Activated CD8-positive, alpha-beta memory T cell treated with anti-CD3 and anti-CD28 coated beads, Interleukin-2, amount 50 U/mL, for 24 hours (primary cell): ENCODE measurements around the gene CDKN2B.
"Not testable (repeated sequence)": the region's sequence is repeated elsewhere in the genome, so short reads cannot be mapped to it uniquely, and the experiment has no call there.

Source experiments
- DNase-seq: peaks from one replicate; pipeline ENCODE4 v3.0.0-alpha.2; 2020; ENCODE audit errors: extremely low read depth

CDKN2B gene

GRCh38 chr9:22008717-22009505 lies at the start of gene CDKN2B:
Gene CDKN2B (minus strand): TSS chr9:22009305. CDS start chr9:22008953, 352 bp downstream.
- DNase-seq, result no peak

DNA sequence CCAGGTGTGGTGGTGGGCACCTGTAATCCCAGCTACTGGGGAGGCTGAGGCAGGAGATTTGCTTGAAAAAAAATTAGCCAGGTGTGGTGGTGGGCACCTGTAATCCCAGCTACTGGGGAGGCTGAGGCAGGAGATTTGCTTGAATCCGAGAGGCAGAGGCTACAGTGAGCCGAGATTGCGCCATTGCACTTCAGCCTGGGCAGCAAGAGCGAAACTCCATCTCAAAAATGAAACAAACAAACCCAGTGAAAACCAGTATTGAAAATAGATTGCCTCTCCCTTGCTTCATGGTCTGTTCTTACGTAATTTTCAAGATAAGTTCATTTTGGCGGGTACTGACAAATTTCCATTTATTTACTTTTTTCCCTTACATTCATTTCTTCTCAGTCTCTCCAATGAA lies 48.9 kb upstream of the CDKN2B start:
- not testable (repeated sequence) for DNase-seq

DNA sequence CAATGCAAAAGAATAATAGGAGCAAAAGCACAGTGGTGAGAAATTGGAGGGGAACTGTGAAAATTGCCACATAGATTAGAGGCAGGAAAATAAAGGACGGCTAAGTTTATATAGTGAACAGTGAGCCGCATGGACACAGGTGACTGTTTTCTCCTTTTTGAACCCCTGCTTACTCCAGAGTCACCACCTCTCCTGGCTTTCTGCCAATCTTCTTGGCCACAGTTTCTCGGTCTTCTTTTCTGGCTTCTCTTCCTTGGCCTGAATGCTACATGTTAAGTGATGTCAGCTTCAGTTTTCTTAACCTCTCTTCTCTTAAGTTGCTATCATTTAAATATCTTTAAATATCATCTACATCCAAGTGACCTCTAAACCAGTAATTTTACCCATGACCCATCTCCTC lies 47.3 kb upstream of the CDKN2B start:
- no peak for DNase-seq

DNA sequence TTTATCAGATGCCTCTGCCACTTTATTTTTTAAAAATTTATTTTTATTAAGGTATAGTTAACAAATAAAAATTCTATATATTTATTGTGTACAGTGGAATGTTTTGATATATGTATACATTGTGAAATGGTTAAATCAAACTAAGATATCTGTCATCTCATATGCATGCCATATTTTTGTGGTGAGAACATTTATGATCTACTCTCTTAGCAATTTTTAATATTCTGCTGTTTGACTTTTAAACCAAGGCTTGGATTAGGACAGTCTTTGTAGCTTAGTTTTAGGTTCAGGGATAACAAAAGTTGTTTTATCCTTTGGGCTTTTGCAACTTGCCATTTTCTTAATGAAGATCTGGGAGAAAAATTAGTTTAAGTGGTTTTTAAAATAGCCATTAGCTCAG lies 46.0 kb upstream of the CDKN2B start:
- no peak for DNase-seq

DNA sequence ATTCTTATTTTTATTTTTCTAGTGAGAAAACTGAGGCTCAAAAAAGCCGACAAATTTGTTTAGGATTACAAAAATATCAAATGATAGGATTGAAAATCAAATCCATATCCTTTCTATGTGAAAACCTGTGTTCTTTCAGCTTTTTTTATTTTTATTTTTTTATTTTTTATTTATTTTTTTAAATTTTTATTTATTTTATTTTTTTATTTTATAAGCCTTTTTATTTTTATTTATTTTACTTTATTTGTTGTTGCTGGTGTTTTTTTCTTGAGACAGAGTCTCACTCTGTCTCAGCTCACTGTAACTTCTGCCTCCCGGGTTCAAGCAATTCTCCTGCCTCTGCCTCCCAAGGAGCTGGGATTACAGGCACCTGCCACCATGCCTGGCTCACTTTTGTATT lies 45.4 kb upstream of the CDKN2B start:
- DNase-seq, result no peak

DNA sequence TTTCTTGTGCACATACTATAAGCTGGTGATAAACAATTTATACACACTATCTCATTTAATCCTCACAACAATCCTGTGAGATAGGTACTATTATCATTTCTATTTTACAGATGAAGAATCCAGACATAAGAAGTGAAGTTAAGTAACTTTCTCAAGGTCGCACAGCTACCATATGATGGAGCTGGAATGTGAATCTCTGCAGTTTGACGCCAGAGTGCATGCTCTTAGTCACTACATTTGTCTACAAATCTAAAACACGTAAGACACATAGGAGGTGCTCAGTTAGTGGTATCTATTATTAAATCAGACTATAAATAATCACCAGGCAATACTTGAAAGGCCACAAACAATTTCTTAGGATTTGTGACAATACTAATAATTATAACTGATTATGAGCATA lies 45.0 kb upstream of the CDKN2B start:
- no peak for DNase-seq

DNA sequence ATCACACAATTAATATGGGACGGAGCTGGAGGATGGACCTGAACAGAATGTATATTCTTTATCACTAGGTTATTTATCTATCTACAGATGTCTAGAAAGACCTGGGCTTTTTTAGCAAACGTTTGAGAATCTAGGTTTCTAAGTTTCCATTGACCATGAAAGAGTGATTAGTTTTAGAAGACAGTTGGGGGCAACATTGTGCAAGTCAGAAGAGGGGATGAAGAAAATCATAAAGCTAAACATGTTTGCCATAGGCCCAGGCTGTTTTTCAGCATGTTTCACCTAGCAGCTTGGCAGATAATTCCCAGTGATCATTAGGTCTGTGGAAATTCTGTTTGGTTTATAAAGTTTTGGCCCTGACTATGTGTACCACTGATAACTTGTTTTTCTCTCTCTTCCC lies 44.1 kb upstream of the CDKN2B start:
- DNase-seq, result no peak

- peak; percentile 12 for DNase-seq
These were observed 43.4 kb upstream of the CDKN2B start for GRCh38 chr9:22052376-22052945.

DNA sequence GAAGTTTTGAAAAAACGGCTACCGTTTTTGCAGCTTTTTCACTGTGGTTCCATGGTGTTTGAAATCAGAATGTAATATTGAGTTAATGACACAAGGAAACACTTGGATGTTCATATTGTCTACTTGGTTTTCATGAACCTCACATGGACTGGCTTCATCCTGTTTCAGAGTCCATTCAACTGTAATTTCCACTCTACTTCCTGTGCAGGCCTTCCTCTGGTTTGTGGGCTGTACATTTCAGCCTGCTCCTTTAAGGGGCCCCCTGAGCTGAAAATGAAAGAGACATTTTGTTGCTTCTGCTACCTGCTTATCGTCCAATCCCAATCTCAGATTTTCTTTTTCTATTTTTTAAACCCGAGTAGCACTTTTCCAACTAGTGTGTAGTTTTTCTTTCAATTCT lies 41.8 kb upstream of the CDKN2B start:
- no peak for DNase-seq

GRCh38 chr9:22049411-22049810 lies 40.3 kb upstream of the CDKN2B start:
- no peak for DNase-seq

DNA sequence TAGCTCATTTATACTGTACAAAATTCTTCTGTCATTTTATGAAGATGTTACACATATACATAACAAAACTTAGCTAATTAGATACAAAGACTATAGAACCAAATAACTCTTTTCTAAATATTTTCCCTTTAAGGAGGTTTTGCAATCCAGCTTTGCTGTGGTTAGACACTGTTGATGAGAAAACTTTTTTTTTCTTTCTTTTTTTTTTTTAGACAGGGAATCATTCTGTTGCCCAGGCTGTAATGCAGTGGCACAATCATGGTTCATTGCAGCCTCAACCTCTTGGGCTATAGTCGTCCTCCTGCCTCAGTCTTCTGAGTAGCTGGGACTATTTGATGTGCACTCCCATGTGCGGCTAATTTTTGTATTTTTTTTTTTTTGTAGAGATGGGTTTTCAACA lies 38.5 kb upstream of the CDKN2B start:
- no peak for DNase-seq

DNA sequence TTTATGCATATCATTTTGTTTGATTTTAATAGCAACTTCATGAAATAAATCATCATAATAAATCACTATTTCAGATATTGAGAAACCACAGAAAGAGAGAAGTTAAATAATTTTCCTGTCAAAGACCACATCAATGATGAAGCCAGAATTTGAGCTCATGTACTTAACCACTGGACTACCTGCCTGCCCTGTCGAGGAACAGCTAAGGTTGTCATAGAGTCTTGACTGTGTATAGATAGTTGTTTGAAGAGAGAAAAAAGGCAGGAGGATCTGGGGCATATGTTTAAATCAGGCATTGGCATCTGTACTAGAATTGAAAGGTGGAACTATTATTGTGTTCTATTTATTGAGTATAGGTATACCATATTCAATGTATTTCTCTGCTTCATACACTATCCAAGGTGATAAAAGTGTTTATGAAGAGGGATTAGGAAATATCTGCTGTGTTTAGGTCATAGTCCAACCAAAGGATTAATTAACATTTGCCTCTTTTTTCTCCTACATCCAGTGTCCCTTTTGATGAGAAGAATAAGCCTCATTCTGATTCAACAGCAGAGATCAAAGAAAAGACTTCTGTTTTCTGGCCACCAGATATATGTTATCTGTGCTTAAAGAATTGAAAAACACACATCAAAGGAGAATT lies 37.3 kb upstream of the CDKN2B start:
- DNase-seq, result no peak

- DNase-seq, result no peak
These were observed 36.3 kb upstream of the CDKN2B start for GRCh38 chr9:22045423-22045822.

DNA sequence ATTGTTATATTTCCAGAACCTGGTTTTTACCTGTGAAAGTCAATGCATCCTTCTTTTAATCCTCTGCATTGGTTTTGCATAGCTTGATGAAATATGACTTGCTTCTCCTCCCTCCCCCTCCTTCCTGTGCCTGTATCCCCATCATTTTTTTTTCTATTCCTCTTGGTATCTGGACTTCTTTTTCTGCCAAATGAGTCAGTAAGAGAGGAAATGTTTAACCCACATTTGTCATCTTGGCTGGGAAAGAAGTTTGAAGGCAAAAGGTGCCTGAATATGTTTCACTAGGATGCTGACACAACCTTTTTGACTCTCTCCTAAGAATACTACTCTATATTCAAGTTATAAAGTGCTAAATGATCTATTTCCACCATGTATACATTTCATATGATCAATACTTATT lies 35.5 kb upstream of the CDKN2B start:
- no peak for DNase-seq

- no peak for DNase-seq
These were observed 34.8 kb upstream of the CDKN2B start for GRCh38 chr9:22043928-22044327.

DNA sequence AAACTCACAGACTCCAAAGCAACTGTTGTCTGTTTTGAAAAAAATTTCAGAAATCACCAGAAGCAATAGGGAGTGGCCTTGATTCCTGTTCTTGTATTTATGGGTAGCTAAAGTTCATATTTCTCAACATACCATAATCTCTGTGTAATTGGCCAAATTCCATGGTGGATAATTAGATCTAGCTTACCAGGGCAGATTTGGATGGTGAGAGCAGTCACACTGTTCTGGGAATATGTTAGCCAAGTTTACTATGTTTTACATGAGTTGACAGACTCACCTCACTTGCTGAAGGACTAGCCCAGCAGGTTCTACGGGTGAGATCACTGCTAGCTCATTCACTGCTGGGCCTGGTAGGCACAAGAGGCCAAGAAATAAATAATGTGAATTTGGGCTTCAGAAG lies 32.7 kb upstream of the CDKN2B start:
- no peak for DNase-seq

DNA sequence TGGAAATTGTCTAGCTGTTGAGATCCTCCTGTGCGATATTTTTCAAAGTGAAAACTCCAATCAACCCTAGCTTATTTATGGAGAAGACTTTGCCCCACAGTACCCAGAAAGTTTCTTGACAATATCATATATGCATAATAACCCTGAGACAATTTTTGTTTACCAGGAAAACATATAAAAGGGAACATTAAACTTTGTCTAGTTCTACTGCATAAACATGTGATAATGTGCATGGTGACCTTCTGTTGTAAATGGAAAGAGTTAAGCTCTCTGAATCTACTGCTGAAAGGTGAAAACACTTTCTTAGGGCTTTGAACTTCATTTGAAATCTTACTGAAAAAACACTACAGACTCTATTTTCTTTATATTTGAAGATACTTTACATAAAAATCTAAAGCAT lies 32.2 kb upstream of the CDKN2B start:
- DNase-seq, result no peak

DNA sequence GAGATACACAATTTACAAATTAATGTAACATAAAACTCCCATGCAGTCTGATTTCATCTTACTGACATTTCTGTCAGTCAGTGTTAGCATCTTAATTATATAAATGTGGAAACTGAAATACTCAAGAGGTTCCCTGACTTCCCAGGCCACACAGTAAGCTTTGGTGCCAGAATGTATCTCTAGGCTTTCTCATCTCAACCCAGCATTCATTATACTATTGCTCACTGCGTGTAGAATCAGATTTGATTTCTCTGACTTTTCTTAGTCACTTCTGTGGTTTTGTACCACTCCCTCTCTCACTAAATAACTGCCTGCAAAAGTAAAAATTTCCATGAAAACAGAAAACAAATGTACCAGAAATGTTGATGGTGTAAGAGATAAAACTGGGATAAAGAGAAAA lies 31.7 kb upstream of the CDKN2B start:
- DNase-seq, result no peak

- no peak for DNase-seq
These were observed 30.2 kb upstream of the CDKN2B start for GRCh38 chr9:22039258-22039657.

DNA sequence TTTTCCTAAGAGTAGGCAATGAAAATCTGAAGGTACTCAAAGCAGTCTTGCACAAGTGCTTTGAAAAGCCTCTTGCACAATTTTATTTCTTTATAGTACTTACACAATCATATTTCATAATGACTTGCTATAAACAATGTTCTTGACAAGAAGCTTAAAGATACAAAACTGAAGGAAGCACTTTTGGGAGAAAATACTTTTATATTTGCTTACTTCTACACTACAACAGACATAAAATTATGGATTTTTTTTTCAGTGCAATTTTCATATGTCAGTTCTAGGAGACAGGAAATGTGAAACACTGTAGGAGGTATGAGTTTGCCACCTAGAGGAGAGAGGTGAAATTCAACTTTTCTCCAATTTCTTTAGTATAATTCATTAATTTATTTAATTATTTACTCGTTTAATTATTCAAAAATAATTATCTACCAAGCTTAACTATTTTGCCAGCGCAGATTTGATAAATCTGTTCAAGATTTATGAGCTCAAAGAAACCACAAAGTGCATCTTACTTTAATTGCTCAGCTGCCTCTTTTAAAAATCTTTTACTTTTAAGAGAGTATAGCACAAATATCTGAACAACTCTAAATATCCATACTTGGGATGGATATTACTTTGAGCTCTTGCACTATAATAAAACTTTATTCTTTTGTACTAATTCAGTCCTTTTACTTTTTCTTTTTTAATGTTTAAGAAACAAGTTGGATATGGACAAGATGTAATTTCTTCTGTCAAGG lies 29.0 kb upstream of the CDKN2B start:
- DNase-seq, result no peak

- DNase-seq, result no peak
These were observed 27.9 kb upstream of the CDKN2B start for GRCh38 chr9:22036866-22037626.

GRCh38 chr9:22035591-22036011 lies 26.5 kb upstream of the CDKN2B start:
- no peak for DNase-seq
